ENCODE data around the gene KLK15.
"Not testable (repeated sequence)": the region's sequence is repeated elsewhere in the genome, so short reads cannot be mapped to it uniquely, and the experiment has no call there.

The KLK15 gene

DNA sequence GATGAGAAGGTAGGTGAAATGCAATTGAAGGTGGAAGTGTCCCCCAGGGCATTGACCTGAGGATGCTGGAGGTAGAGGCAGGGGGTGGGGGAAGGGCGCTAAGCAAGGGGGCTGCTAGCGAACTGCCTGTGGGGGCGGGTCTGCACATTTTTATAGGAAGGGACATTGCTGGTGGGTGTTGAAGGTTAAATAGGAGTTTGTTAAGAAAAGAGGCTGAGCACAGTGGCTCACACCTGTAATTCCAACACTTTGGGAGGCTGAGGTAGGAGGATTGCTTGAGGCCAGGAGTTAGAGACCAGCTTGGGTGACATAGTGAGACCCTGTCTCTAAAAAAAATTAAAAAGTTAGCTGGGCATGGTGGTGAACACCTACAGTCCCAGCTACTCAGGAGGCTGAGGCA, 48.7 kb downstream of the KLK15 start:
- H3K4me1 ChIP-seq (ENCODE audit: control insufficient read depth, insufficient read depth, low read length), result peaks cover 8% of the 10 kb centered on the region; the same call in 1 of the 2 replicates
- no peak overlapping the region for H3K4me3 ChIP-seq (ENCODE audit: low read depth, low read length)
- peaks cover 19% of the 10 kb centered on the region for H3K27me3 ChIP-seq (ENCODE audit: control insufficient read depth, insufficient read depth, low read length)
- H3K36me3 ChIP-seq (ENCODE audit: control insufficient read depth, insufficient read depth, low read length), result no peaks in the 10 kb centered on the region
- H3K9ac ChIP-seq (ENCODE audit: low read length), result no peak overlapping the region
- H3K27ac ChIP-seq (ENCODE audit: low read depth, low read length), result no peak overlapping the region
- no peaks in the 10 kb centered on the region for H3K9me3 ChIP-seq (ENCODE audit: control insufficient read depth, insufficient read depth, low read depth, low read length)

DNA sequence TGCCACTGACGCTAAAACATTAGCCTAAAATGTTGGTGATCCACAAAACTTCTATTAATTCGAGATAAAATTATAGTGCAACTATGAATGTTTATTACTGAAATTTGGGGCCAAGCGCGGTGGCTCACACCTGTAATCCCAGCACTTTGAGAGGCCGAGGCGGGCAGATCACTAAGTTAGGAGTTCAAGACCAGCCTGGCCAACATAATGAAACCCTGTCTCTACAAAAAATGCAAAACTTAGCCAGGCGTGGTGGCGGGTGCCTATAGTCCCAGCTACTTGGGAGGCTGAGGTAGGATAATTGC, 49.6 kb downstream of the KLK15 start:
- H3K27ac ChIP-seq (ENCODE audit: low read depth, low read length); H3K4me3 ChIP-seq (ENCODE audit: low read depth, low read length); H3K9ac ChIP-seq (ENCODE audit: low read length); H3K9me3 ChIP-seq (ENCODE audit: control insufficient read depth, insufficient read depth, low read depth, low read length); H3K36me3 ChIP-seq (ENCODE audit: control insufficient read depth, insufficient read depth, low read length): not testable (repeated sequence)
- Histone ChIP-seq H3K27me3 (ENCODE audit: control insufficient read depth, insufficient read depth, low read length) (peaks cover 28% of the 10 kb centered on the region), H3K4me1 (ENCODE audit: control insufficient read depth, insufficient read depth, low read length) (peaks cover 11% of the 10 kb centered on the region; the same call in 1 of the 2 replicates)

DNA sequence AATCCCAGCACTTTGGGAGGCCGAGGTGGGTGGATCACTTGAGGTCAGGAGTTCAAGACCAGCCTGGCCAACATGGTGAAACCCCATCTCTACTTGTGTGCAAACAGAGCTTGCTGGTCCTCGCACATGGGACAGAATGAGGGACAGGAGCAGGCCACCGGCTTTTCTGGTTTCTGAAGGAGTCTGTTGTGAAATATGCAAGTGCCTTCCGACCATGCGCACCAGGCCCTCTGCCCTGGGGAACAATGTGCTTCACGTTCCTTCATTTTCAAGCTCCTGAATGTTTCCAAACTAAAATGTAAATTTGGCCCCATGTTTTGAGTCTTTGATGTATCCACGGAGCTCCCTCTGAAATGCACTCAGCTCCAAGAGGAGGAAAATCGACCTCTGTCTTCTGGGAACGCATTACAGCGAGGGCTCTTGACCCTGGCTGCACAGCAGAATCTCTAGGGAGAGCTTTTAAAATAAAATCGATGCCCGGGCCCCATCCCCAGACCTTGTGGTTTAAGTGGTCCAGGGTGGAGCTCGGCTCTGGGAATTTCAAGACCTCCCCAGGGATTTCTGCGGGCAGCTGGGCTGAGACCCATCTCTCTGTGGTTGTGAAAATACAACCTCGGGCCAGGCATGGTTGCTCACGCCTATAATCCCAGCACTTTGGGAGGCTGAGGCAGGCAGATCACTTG, 52.5 kb downstream of the KLK15 start:
- peaks cover 50% of the 10 kb centered on the region for H3K27me3 ChIP-seq (ENCODE audit: control insufficient read depth, insufficient read depth, low read length)

DNA sequence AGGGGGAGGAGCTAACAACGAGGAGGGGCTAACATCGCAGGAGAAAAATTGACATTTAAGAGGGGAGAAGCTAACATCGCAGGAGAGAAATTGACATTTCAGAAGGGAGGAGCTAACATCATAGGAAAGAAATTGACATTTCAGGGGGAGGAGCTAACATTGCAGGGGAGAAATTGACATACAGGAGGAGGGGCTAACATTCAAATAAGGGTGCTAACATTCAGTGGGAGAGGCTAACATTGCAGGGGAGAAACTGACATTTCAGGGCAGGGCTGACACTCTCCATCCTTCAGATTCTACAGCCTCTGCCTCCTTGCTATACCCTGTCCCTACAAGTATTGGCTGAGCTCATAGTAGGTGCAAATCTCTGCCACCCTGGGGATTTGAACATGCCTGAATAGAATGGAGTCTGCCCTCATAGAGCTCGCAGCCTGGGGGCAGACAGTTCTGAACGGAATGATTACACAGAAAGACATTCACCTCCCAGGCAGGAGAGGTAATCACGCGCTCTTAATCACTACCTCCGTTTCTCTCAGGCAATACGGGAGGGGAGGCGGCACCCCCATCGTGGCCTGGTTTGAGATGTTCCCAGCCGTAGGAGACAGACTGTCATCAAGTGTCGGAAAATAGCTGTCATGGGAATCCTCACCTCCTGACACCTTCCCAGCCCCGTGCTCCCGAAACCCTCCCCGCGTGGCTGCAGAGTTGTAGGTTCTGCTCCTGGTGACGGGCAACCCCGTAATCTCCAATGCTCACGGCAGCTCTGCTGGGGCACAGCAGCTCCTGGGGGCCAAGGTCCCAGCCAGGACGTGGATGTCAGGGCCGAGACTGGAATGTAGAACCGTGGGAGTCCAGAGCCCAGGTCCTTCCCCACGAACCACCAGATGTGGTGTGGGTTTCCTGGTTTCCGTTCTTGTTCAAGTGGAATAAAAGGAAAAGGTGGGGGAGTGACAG, 53.6 kb downstream of the KLK15 start:
- Histone ChIP-seq H3K27me3 (ENCODE audit: control insufficient read depth, insufficient read depth, low read length) (peaks cover 55% of the 10 kb centered on the region), H3K27ac (ENCODE audit: low read depth, low read length) (no peak overlapping the region), H3K9me3 (ENCODE audit: control insufficient read depth, insufficient read depth, low read depth, low read length) (no peaks in the 10 kb centered on the region), H3K36me3 (ENCODE audit: control insufficient read depth, insufficient read depth, low read length) (no peaks in the 10 kb centered on the region), H3K9ac (ENCODE audit: low read length) (no peak overlapping the region), H3K4me3 (ENCODE audit: low read depth, low read length) (no peak overlapping the region), H3K4me1 (ENCODE audit: control insufficient read depth, insufficient read depth, low read length) (peaks cover 15% of the 10 kb centered on the region)

More for the DNA sequence above, 52.5 kb downstream of the KLK15 start:
- Histone ChIP-seq H3K4me3 (ENCODE audit: low read depth, low read length) (no peak overlapping the region), H3K9me3 (ENCODE audit: control insufficient read depth, insufficient read depth, low read depth, low read length) (no peaks in the 10 kb centered on the region), H3K4me1 (ENCODE audit: control insufficient read depth, insufficient read depth, low read length) (peaks cover 15% of the 10 kb centered on the region), H3K27ac (ENCODE audit: low read depth, low read length) (no peak overlapping the region), H3K36me3 (ENCODE audit: control insufficient read depth, insufficient read depth, low read length) (no peaks in the 10 kb centered on the region), H3K9ac (ENCODE audit: low read length) (no peak overlapping the region)

DNA sequence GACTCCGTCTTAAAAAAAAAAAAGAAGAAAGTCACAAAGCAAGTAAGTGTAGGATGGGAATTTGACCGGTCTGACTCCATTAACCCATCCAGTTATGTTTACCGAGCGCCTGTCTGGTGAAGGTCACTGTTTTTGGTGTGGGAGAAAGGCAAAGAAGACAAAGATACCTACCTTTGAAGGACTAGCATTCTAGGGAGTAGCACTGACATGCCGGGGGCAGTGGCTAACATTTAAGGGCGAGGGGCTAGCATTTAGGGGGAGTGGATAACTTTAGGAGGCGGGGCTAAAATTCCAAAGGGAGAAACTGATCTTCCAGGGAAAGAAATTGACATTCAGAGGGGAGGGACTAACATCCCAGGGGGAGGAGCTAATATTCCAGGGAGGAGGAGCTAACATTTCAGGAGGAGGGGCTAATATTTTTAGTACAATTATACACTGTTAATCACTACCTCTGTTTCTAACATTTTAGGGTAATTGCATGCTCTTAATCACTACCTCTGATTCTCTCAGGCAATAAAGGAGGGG, 54.4 kb downstream of the KLK15 start:
- Histone ChIP-seq H3K9me3 (ENCODE audit: control insufficient read depth, insufficient read depth, low read depth, low read length) (no peaks in the 10 kb centered on the region), H3K27me3 (ENCODE audit: control insufficient read depth, insufficient read depth, low read length) (peaks cover 55% of the 10 kb centered on the region), H3K4me3 (ENCODE audit: low read depth, low read length) (peak overlapping the region; percentile 17; the same call in 1 of the 2 replicates), H3K9ac (ENCODE audit: low read length) (no peak overlapping the region), H3K4me1 (ENCODE audit: control insufficient read depth, insufficient read depth, low read length) (peaks cover 15% of the 10 kb centered on the region), H3K36me3 (ENCODE audit: control insufficient read depth, insufficient read depth, low read length) (no peaks in the 10 kb centered on the region), H3K27ac (ENCODE audit: low read depth, low read length) (no peak overlapping the region)

DNA sequence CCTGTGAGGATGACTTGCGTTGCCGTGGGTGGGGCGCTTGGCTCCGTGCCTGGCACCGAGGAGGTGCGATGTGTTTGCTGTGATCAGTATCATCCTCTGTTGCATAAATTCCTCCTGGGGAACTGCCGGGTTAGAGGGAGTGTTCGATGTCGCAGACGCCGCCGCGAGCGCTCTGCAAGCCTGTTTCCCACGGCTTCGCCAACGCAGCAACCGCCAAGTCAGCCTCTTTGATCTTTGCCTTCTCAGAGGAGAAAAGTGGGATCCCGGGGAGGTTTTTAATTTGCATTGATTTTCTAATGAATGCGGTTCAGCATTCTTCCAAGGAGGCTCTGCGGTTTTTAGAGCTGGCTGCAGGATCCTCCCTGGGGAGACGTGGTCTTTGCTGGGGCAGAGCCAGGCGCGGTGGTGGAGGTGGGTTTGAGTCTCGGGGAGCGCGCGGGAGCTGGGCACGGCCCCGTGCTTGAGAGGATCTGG, 55.5 kb downstream of the KLK15 start:
- H3K9me3 ChIP-seq (ENCODE audit: control insufficient read depth, insufficient read depth, low read depth, low read length), result no peaks in the 10 kb centered on the region

DNA sequence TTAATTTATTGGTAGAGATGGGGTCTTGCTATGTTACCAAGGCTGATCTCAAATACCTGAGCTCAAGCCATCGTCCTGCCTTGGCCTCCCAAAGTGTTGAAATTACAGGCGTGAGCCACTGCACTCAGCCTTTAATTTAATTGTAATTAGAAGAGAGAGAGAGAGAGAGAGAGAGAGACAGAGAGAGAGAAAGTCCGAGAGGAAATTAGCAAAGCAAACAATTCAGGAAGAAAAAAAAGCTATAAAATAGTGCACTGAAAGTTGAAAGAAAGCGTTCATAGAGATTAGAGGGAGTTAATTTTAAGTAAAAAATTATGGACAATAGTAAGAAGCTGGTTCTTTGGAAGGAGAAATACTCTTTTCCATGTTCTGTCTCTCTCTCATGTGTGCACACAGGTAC, 56.1 kb downstream of the KLK15 start:
- no peak overlapping the region for H3K27ac ChIP-seq (ENCODE audit: low read depth, low read length)
- peak overlapping the region; percentile 31; the same call in 1 of the 2 replicates for H3K4me3 ChIP-seq (ENCODE audit: low read depth, low read length)
- H3K36me3 ChIP-seq (ENCODE audit: control insufficient read depth, insufficient read depth, low read length), result no peaks in the 10 kb centered on the region
- peaks cover 50% of the 10 kb centered on the region for H3K27me3 ChIP-seq (ENCODE audit: control insufficient read depth, insufficient read depth, low read length)
- peaks cover 10% of the 10 kb centered on the region for H3K4me1 ChIP-seq (ENCODE audit: control insufficient read depth, insufficient read depth, low read length)
- no peak overlapping the region for H3K9ac ChIP-seq (ENCODE audit: low read length)
- peaks cover 3% of the 10 kb centered on the region; the same call in 1 of the 2 replicates for H3K9me3 ChIP-seq (ENCODE audit: control insufficient read depth, insufficient read depth, low read depth, low read length)

More for the DNA sequence above, 55.5 kb downstream of the KLK15 start:
- H3K27me3 ChIP-seq (ENCODE audit: control insufficient read depth, insufficient read depth, low read length), result peaks cover 55% of the 10 kb centered on the region
- peaks cover 10% of the 10 kb centered on the region for H3K4me1 ChIP-seq (ENCODE audit: control insufficient read depth, insufficient read depth, low read length)
- no peak overlapping the region for H3K27ac ChIP-seq (ENCODE audit: low read depth, low read length)
- no peaks in the 10 kb centered on the region for H3K36me3 ChIP-seq (ENCODE audit: control insufficient read depth, insufficient read depth, low read length)
- H3K4me3 ChIP-seq (ENCODE audit: low read depth, low read length), result peak overlapping the region; percentile 31
- H3K9ac ChIP-seq (ENCODE audit: low read length), result peak overlapping the region; percentile 35

DNA sequence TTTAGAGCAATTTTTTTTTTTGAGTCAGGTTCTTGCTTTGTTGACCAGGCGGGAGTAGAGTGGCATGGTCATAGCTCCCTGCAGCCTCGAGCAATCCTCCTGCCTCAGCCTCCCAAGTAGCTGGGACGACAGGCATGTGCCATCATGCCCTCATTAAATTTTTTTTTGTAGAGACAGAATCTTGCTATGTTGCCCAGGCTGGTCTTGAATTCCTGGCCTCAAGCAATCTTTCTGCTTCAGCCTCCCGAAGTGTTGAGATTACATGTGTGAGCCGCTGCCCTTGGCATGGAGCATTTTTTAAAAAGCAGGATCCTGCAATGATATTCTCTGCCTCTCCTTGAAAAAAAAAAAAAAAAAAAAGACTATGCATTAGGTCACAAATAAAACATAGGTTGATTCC, 57.2 kb downstream of the KLK15 start:
- no peaks in the 10 kb centered on the region for H3K36me3 ChIP-seq (ENCODE audit: control insufficient read depth, insufficient read depth, low read length)
- H3K4me3 ChIP-seq (ENCODE audit: low read depth, low read length), result no peak overlapping the region
- H3K4me1 ChIP-seq (ENCODE audit: control insufficient read depth, insufficient read depth, low read length), result peaks cover 10% of the 10 kb centered on the region
- H3K27me3 ChIP-seq (ENCODE audit: control insufficient read depth, insufficient read depth, low read length), result peaks cover 49% of the 10 kb centered on the region
- no peak overlapping the region for H3K27ac ChIP-seq (ENCODE audit: low read depth, low read length)
- H3K9ac ChIP-seq (ENCODE audit: low read length), result no peak overlapping the region
- H3K9me3 ChIP-seq (ENCODE audit: control insufficient read depth, insufficient read depth, low read depth, low read length), result peaks cover 3% of the 10 kb centered on the region; the same call in 1 of the 2 replicates
